Vagina (tissue), 2 donors: ENCODE measurements around the gene HDAC10. TPM values are rescaled to one million over a fixed set of nuclear protein-coding genes. Genes with fewer than 3 reads are reported as not detected.

Experiments
- DNase-seq, 2 donors: peaks; one replicate each; pipeline ENCODE4 v3.0.0-alpha.2; 2017; ENCODE audit errors: extremely low spot score in 2 of 2
- H3K27ac ChIP-seq: fragments of 200-600 bp; sonication (generic); one replicate; pipeline ENCODE4 v1.5.1; 2019
- H3K27me3 ChIP-seq: fragments of 200-600 bp; sonication (generic); one replicate; pipeline ENCODE4 v1.5.1; 2019
- H3K36me3 ChIP-seq, 2 donors: fragments of 200-600 bp; sonication (generic); one replicate each; pipeline ENCODE4 v1.5.1; 2017 to 2019
- H3K4me1 ChIP-seq: fragments of 200-600 bp; sonication (generic); one replicate; pipeline ENCODE4 v1.5.1; 2019
- H3K4me3 ChIP-seq, 2 donors: fragments of 200-600 bp; sonication (generic); 1 replicate in 1 of 2; 2 replicates in 1 of 2; pipeline ENCODE4 v1.5.1; 2016 to 2019
- H3K9me3 ChIP-seq: fragments of 200-600 bp; sonication (generic); one replicate; pipeline ENCODE4 v1.5.1; 2019
- CTCF ChIP-seq, 3 experiments: fragments of 450-650 bp in 2 of 3; fragments of 200-600 bp in 1 of 3; sonication (generic) in 1 of 3; IDR thresholded peaks; one replicate each; pipeline ENCODE4 v1.5.1; 2017 to 2019; ENCODE audit warnings: antibody characterized with exemption in 3 of 3, mild to moderate bottlenecking in 2 of 3, moderate library complexity in 2 of 3
- POLR2A ChIP-seq, 2 donors: fragments of 450-650 bp; IDR thresholded peaks; one replicate each; pipeline ENCODE4 v1.6.1; 2017; ENCODE audit warnings: antibody characterized with exemption in 2 of 2, mild to moderate bottlenecking in 2 of 2, moderate library complexity in 2 of 2
- POLR2AphosphoS5 ChIP-seq, 2 donors: sonication (generic); formaldehyde crosslinking; IDR thresholded peaks; one replicate each; pipeline ENCODE4 v1.9.0; 2017; ENCODE audit warnings: antibody characterized with exemption in 2 of 2, mild to moderate bottlenecking in 2 of 2, low read depth in 1 of 2; ENCODE audit not compliant: insufficient read depth in 1 of 2
- intact Hi-C: fragments of 100-400 bp; cut with DNase I; formaldehyde crosslinking; loops from one replicate; pipeline ENCODE4 v1.15.1; 2023
- total RNA-seq: library from RNA; depleted of rRNA; stranded (reverse); fragments of >200 nt; gene quantifications from one replicate; pipeline ENCODE4 v1.2.3, GENCODE V29; 2016

HDAC10 gene
- total RNA-seq, 1 donor from 2014 or later: 29.2 TPM

GRCh38 chr22:50215297-50216054, 35.6 kb downstream of the HDAC10 start:
- TF ChIP-seq POLR2AphosphoS5 (IDR thresholded peaks at IDR 0.05; ENCODE audit: insufficient read depth in 1 of 2, low read depth in 1 of 2) (no peak), CTCF (IDR thresholded peaks at IDR 0.05) (no peak)

GRCh38 chr22:50213263-50213662, 37.8 kb downstream of the HDAC10 start:
- Histone ChIP-seq H3K4me1 (peaks cover 12% of the 10 kb centered on the region), H3K36me3 (peaks cover 0 to 71% of the 10 kb centered on the region in 2 donors), H3K9me3 (no peaks in the 10 kb centered on the region), H3K4me3 (no peak overlapping the region), H3K27me3 (no peaks in the 10 kb centered on the region), H3K27ac (no peak overlapping the region)
- TF ChIP-seq POLR2AphosphoS5 (IDR thresholded peaks at IDR 0.05; ENCODE audit: insufficient read depth in 1 of 2, low read depth in 1 of 2) (no peak), CTCF (IDR thresholded peaks at IDR 0.05) (no peak), POLR2A (IDR thresholded peaks at IDR 0.05) (no peak)
- no peak for DNase-seq
- intact Hi-C loops: no loop called here

More at GRCh38 chr22:50215297-50216054, 35.6 kb downstream of the HDAC10 start:
- Histone ChIP-seq H3K27me3 (no peaks in the 10 kb centered on the region), H3K4me1 (no peaks in the 10 kb centered on the region), H3K4me3 (no peak overlapping the region), H3K9me3 (no peaks in the 10 kb centered on the region), H3K27ac (no peak overlapping the region), H3K36me3 (peaks cover 0 to 82% of the 10 kb centered on the region in 2 donors)
- no peak for DNase-seq
- intact Hi-C loops: no loop called here

GRCh38 chr22:50211147-50211546, 39.9 kb downstream of the HDAC10 start:
- TF ChIP-seq POLR2A (IDR thresholded peaks at IDR 0.05) (no peak), POLR2AphosphoS5 (IDR thresholded peaks at IDR 0.05; ENCODE audit: insufficient read depth in 1 of 2, low read depth in 1 of 2) (no peak), CTCF (IDR thresholded peaks at IDR 0.05) (no peak)
- Histone ChIP-seq H3K27ac (no peak overlapping the region), H3K4me3 (no peak overlapping the region), H3K27me3 (no peaks in the 10 kb centered on the region), H3K9me3 (no peaks in the 10 kb centered on the region), H3K36me3 (peaks cover 0 to 61% of the 10 kb centered on the region in 2 donors), H3K4me1 (peaks cover 27% of the 10 kb centered on the region)
- intact Hi-C loops: no loop called here
- DNase-seq: no peak

- H3K27ac ChIP-seq: no peak overlapping the region
- no peak for DNase-seq
- no peak overlapping the region for H3K4me3 ChIP-seq
- H3K4me1 ChIP-seq: peaks cover 29% of the 10 kb centered on the region
- no peaks in the 10 kb centered on the region for H3K27me3 ChIP-seq
- no peaks in the 10 kb centered on the region for H3K9me3 ChIP-seq
- intact Hi-C loops: no loop called here
- H3K36me3 ChIP-seq: peaks cover 0 to 55% of the 10 kb centered on the region in 2 donors
- TF ChIP-seq CTCF (IDR thresholded peaks at IDR 0.05) (no peak), POLR2A (IDR thresholded peaks at IDR 0.05) (no peak), POLR2AphosphoS5 (IDR thresholded peaks at IDR 0.05; ENCODE audit: insufficient read depth in 1 of 2, low read depth in 1 of 2) (no peak)
Measured at GRCh38 chr22:50210378-50211139, 40.5 kb downstream of the HDAC10 start.
